ENCODE results near the gene HSPA12B. TPM values are rescaled to one million over a fixed set of nuclear protein-coding genes. Genes with fewer than 3 reads are reported as not detected.

HSPA12B gene
- polyA plus RNA-seq, 2 of the 4 experiments (the other 2 are of a cell fraction), result 0.37 to 1.2 TPM

DNA sequence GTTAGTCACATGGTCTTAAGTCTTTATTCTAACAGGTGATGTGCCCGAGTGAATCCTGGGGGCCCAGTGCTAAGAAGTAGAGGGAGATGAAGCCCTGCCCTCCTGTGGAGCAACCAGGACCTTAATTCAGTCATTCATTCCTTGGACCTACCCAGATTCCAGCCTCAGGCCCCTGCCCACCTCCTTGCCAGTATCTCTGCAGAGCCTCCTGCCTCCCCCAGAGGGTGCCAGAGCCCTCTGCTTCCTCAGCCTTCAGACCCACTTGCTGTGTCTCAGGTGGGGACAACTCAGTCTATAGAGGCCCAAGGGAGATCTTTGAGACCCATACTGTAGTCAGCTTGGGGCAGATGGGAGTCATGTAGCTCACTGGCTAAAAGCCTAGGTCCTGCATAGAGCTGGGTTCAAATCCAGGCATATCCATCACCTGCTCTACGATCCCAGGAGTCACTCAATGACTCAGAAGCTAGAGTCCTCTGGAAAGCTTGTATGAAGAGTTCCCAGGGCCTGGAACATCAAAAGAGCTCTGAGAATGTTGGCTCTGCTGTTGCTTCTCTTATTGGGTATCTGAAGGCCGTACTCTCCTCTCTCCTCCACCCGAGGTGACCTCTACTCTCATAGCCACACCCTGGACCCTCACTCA is 16.2 kb upstream of the HSPA12B start (continued):
- no peak for TF ChIP-seq EP300 (IDR thresholded peaks at IDR 0.05)
- TF ChIP-seq FOXS1 (CRISPR knock-in tag; IDR thresholded peaks at IDR 0.05), result no peak

DNA sequence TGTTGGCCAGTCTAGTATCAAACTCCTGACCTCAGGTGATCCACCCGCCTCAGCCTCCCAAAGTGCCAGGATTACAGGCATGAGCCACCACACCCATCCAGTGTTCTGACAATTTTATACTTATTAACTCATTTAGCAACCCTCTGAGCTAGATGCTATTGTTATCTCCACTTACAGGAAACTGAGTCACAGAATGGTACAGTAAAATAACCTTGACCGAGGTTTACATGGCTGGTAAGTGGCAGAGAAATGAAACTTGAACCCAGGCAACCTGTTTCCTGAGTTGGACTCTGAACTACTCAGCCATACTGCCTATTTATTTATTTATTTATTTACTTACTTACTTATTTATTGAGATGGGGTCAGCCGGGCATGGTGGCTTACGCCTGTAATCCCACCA is 13.4 kb upstream of the HSPA12B start:
- FAIRE-seq, result no peak
- Histone ChIP-seq H3K4me2 (no peak overlapping the region), H3K4me3 (no peak overlapping the region), H3K27ac (no peak overlapping the region), H3K9me3 (no peaks in the 10 kb centered on the region), H3K4me1 (no peaks in the 10 kb centered on the region)
- ChIA-PET CTCF (interaction anchor here (0.7 to 72.1 kb wide), 8 partner anchors 9 to 391 kb away, joined by 3 to 2233 read pairs (median 10); partner anchors contain the start of genes ADAM33, GFRA4 and SPEF1), POLR2A (no interaction called here)
- no peak for DNase-seq (ENCODE audit: low read depth in 1 of 2, low spot score in 1 of 2)
- ATAC-seq, result no peak
- WGBS (ENCODE audit: missing lambda C conversion rate), result 65% methylated on average over 4 of the region's 4 CpGs
- no peak for TF ChIP-seq ZSCAN20 (CRISPR knock-in tag; IDR thresholded peaks at IDR 0.05)
- TF ChIP-seq HOXB5 (CRISPR knock-in tag; IDR thresholded peaks at IDR 0.05), result no peak
- TF ChIP-seq, protein P1, sequence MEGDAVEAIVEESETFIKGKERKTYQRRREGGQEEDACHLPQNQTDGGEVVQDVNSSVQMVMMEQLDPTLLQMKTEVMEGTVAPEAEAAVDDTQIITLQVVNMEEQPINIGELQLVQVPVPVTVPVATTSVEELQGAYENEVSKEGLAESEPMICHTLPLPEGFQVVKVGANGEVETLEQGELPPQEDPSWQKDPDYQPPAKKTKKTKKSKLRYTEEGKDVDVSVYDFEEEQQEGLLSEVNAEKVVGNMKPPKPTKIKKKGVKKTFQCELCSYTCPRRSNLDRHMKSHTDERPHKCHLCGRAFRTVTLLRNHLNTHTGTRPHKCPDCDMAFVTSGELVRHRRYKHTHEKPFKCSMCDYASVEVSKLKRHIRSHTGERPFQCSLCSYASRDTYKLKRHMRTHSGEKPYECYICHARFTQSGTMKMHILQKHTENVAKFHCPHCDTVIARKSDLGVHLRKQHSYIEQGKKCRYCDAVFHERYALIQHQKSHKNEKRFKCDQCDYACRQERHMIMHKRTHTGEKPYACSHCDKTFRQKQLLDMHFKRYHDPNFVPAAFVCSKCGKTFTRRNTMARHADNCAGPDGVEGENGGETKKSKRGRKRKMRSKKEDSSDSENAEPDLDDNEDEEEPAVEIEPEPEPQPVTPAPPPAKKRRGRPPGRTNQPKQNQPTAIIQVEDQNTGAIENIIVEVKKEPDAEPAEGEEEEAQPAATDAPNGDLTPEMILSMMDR (IDR thresholded peaks at IDR 0.05), result no peak
- no peak for TF ChIP-seq CBX2 (IDR thresholded peaks at IDR 0.05; ENCODE audit: borderline replicate concordance, low read depth)
- no peak for TF ChIP-seq ZNF302 (CRISPR knock-in tag; IDR thresholded peaks at IDR 0.05)
- TF ChIP-seq SREBF2 (IDR thresholded peaks at IDR 0.05), result no peak
- no peak for TF ChIP-seq JUN (IDR thresholded peaks at IDR 0.05)
- no peak for TF ChIP-seq HOXB13 (CRISPR knock-in tag; IDR thresholded peaks at IDR 0.05; ENCODE audit: low read depth)
- TF ChIP-seq RARB (CRISPR knock-in tag; IDR thresholded peaks at IDR 0.05), result no peak
- TF ChIP-seq NR3C1 (IDR thresholded peaks at IDR 0.05), result no peak
- no peak for TF ChIP-seq CEBPB (IDR thresholded peaks at IDR 0.05)
- TF ChIP-seq, protein P2, sequence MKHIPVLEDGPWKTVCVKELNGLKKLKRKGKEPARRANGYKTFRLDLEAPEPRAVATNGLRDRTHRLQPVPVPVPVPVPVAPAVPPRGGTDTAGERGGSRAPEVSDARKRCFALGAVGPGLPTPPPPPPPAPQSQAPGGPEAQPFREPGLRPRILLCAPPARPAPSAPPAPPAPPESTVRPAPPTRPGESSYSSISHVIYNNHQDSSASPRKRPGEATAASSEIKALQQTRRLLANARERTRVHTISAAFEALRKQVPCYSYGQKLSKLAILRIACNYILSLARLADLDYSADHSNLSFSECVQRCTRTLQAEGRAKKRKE (CRISPR knock-in tag; IDR thresholded peaks at IDR 0.05; ENCODE audit: low read depth), result no peak
- TF ChIP-seq KDM5A (IDR thresholded peaks at IDR 0.05), result no peak
- TF ChIP-seq MYC (IDR thresholded peaks at IDR 0.05; ENCODE audit: borderline replicate concordance, low read length), result no peak
- TF ChIP-seq, protein P3, sequence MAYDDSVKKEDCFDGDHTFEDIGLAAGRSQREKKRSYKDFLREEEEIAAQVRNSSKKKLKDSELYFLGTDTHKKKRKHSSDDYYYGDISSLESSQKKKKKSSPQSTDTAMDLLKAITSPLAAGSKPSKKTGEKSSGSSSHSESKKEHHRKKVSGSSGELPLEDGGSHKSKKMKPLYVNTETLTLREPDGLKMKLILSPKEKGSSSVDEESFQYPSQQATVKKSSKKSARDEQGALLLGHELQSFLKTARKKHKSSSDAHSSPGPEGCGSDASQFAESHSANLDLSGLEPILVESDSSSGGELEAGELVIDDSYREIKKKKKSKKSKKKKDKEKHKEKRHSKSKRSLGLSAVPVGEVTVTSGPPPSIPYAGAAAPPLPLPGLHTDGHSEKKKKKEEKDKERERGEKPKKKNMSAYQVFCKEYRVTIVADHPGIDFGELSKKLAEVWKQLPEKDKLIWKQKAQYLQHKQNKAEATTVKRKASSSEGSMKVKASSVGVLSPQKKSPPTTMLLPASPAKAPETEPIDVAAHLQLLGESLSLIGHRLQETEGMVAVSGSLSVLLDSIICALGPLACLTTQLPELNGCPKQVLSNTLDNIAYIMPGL (CRISPR knock-in tag; IDR thresholded peaks at IDR 0.05; ENCODE audit: borderline replicate concordance), result no peak

DNA sequence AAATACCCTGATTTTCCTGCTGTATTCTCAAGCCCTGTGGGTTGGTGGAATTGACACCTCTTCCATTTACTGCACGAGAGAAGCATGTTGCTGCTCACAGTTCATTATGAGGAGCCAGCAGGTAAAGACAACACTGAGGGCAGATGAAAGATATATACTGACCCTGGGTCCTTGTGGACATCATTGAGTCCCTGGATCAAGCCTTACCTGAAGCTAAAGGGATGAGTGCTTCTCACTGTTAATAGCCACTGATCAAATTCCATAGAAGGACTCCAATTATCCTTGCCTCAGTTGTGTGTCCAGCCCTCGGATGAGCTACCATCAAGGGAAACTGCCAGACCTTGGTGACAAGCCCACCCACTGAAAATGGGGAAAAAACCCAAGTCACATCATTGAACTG is 12.4 kb upstream of the HSPA12B start:
- WGBS (ENCODE audit: missing lambda C conversion rate), result 43% methylated on average over 2 of the region's 2 CpGs
- CTCF ChIA-PET, result interaction anchor here (0.7 to 72.1 kb wide), 6 partner anchors 10 to 297 kb away, joined by 3 to 2233 read pairs (median 18); partner anchors contain the start of genes ADAM33, GFRA4 and SPEF1

More for the DNA sequence above, 12.4 kb upstream of the HSPA12B start:
- no peak for DNase-seq (ENCODE audit: low read depth in 1 of 2, low spot score in 1 of 2)
- TF ChIP-seq RFX5 (IDR thresholded peaks at IDR 0.05), result no peak
- no peak for TF ChIP-seq HOXB13 (CRISPR knock-in tag; IDR thresholded peaks at IDR 0.05; ENCODE audit: low read depth)
- no peak for TF ChIP-seq HOXB5 (CRISPR knock-in tag; IDR thresholded peaks at IDR 0.05)
- TF ChIP-seq, protein P1 (IDR thresholded peaks at IDR 0.05), result no peak
- TF ChIP-seq SREBF2 (IDR thresholded peaks at IDR 0.05), result no peak
- no peak for TF ChIP-seq ZSCAN20 (CRISPR knock-in tag; IDR thresholded peaks at IDR 0.05)
- TF ChIP-seq HDAC2 (IDR thresholded peaks at IDR 0.05), result no peak
- FAIRE-seq, result no peak
- Histone ChIP-seq H3K4me3 (no peak overlapping the region), H3K27ac (no peak overlapping the region), H3K4me2 (no peak overlapping the region), H3K4me1 (no peaks in the 10 kb centered on the region), H3K9me3 (no peaks in the 10 kb centered on the region)
- POLR2A ChIA-PET, result no interaction called here
- no peak for ATAC-seq
